Common myeloid progenitor, CD34-positive (primary cell): ENCODE data around the gene HOOK2.

Experiments
- CTCF ChIA-PET: fragments of 350-600 bp; sonication (Branson Sonifier 250); formaldehyde crosslinking; loops from one replicate; lab custom pipeline; 2021; ENCODE audit warnings: antibody characterized with exemption; lab: Charles Lee
- POLR2A ChIA-PET: fragments of 350-600 bp; sonication (Branson Sonifier 250); formaldehyde crosslinking; loops from one replicate; lab custom pipeline; 2021; ENCODE audit warnings: antibody characterized with exemption; lab: Charles Lee
- DNase-seq, 3 donors: peaks; one replicate each; pipeline versions ENCODE4 v3.0.0 to v3.0.0-alpha.2; 2013
- H3K27ac ChIP-seq, 2 experiments: 1 replicate in 1 of 2; 2 replicates in 1 of 2; pipeline ENCODE4 v1.7.0; 2013; ENCODE audit warnings: inconsistent platforms in 2 of 2, low read length in 2 of 2, mild to moderate bottlenecking in 2 of 2, low read depth in 1 of 2, moderate library complexity in 1 of 2; ENCODE audit not compliant: severe bottlenecking in 2 of 2, insufficient read depth in 1 of 2, poor library complexity in 1 of 2
- H3K27me3 ChIP-seq, 5 experiments: replicated peaks in 2 of 5; 1 replicate in 3 of 5; 2 replicates in 2 of 5; pipeline versions ENCODE4 v1.6.1 to v1.7.0; 2013; ENCODE audit warnings: low read length in 4 of 5, mild to moderate bottlenecking in 2 of 5, moderate library complexity in 2 of 5, inconsistent platforms in 1 of 5; ENCODE audit not compliant: insufficient read depth in 5 of 5, control insufficient read depth in 4 of 5
- H3K36me3 ChIP-seq, 4 experiments: 1 replicate in 2 of 4; 2 replicates in 2 of 4; pipeline versions ENCODE4 v1.6.1 to v1.7.0; 2013; ENCODE audit warnings: low read length in 3 of 4, control low read depth in 1 of 4, mild to moderate bottlenecking in 1 of 4; ENCODE audit not compliant: control insufficient read depth in 4 of 4, insufficient read depth in 4 of 4
- H3K4me1 ChIP-seq, 4 experiments: 1 replicate in 3 of 4; 2 replicates in 1 of 4; pipeline versions ENCODE4 v1.6.1 to v1.7.1; 2013; ENCODE audit warnings: low read length in 3 of 4, mild to moderate bottlenecking in 3 of 4, control low read depth in 1 of 4, inconsistent platforms in 1 of 4, moderate library complexity in 1 of 4; ENCODE audit not compliant: control insufficient read depth in 4 of 4, insufficient read depth in 4 of 4; ENCODE audit errors: control extremely low read depth in 1 of 4
- H3K4me3 ChIP-seq, 7 experiments: 1 replicate in 4 of 7; 2 replicates in 3 of 7; pipeline versions ENCODE4 v1.5.1 to v1.7.0; 2013; ENCODE audit warnings: mild to moderate bottlenecking in 7 of 7, low read length in 6 of 7, moderate library complexity in 6 of 7, inconsistent platforms in 2 of 7, low read depth in 2 of 7, control low read depth in 1 of 7; ENCODE audit not compliant: insufficient read depth in 4 of 7, control insufficient read depth in 1 of 7; ENCODE audit errors: extremely low read depth in 1 of 7
- H3K9me3 ChIP-seq, 5 experiments: 1 replicate in 4 of 5; 2 replicates in 1 of 5; pipeline versions ENCODE4 v1.6.1 to v1.7.1; 2013; ENCODE audit warnings: low read length in 4 of 5, mild to moderate bottlenecking in 2 of 5, inconsistent platforms in 1 of 5, low read depth in 1 of 5, moderate library complexity in 1 of 5; ENCODE audit not compliant: control insufficient read depth in 4 of 5, insufficient read depth in 2 of 5; ENCODE audit errors: control extremely low read depth in 1 of 5
- WGBS: methylation state at CpG from one replicate; pipeline ENCODE4 v1.1.5; 2013; ENCODE audit not compliant: insufficient coverage; 5-methylcytosine and 5-hydroxymethylcytosine counted together

Gene HOOK2

GRCh38 chr19:12749938-12750521 is 25.3 kb downstream of the HOOK2 start:
- POLR2A ChIA-PET = no interaction called here
- CTCF ChIA-PET = interaction anchor here (39.0 to 43.3 kb wide), 2 partner anchors 10 to 21 kb away, joined by 776 read pairs; partner anchors contain the start of genes BEST2, GET3, HOOK2 and TNPO2
- Histone ChIP-seq H3K36me3 (peaks cover 10 to 34% (median 27%) of the 10 kb centered on the region in 4 experiments), H3K27me3 (peaks cover 0 to 43% (median 5%) of the 10 kb centered on the region in 5 experiments), H3K4me3 (no peak overlapping the region), H3K4me1 (peaks cover 0 to 9% (median 3%) of the 10 kb centered on the region in 4 experiments), H3K27ac (no peak overlapping the region), H3K9me3 (peaks cover 0 to 14% (median 10%) of the 10 kb centered on the region in 5 experiments)
- WGBS = 45% methylated on average over 24 of the region's 24 CpGs
- peak in 2 of 3 donors; percentile 33 to 52 for DNase-seq

DNA sequence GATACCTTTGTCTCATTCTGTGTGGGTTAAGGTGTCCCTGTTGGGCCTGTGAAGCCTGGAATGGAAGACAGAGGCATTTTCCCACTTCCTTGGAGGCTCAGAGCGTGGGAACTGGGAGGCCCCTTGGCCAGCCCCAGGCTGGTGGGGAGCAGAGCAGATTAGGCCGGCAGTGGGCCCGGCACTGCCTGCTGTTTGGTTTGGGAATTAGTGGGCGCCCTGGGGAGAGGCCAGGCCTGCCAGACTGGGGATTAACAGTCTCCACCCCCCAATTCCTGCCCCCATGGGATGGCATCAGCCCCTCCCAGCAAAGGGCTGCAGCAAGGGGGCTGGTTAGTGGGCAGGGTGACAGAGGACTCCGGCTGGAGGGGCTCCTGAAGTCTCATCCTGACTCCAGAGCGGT is 26.9 kb downstream of the HOOK2 start:
- CTCF ChIA-PET = interaction anchor here (39.0 to 43.3 kb wide), 2 partner anchors 12 to 19 kb away, joined by 776 read pairs; partner anchors contain the start of genes BEST2, GET3, HOOK2 and TNPO2
- 88% methylated on average over 5 of the region's 6 CpGs for WGBS
- no peak for DNase-seq

DNA sequence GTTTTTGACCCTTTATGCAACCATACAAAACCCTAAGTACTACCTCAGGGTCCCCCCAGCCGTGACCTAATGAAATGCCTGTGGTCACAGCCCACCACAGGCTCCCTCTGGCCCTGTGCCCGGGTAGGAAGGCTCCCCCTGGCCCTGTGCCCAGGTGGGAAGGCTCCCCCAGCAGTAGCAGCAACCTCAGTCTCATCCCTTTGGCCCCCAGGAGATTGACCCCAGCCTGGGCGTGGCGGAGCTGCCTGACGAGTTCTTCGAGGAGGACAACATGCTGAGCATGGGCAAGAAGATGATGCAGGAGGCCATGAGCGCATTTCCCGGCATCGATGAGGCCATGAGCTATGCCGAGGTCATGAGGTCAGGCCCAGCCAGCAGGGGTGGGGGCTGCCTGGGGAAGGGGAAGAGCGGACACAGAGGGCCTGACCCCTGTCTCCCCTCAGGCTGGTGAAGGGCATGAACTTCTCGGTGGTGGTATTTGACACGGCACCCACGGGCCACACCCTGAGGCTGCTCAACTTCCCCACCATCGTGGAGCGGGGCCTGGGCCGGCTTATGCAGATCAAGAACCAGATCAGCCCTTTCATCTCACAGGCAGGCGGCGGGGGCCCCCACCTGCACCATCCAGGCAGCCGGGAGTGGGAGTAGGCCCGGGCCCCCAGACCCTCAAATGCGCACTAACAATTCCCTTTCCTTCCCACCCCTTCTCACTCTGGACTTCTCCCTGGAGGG is 30.0 kb downstream of the HOOK2 start:
- CTCF ChIA-PET = interaction anchor here (39.0 to 43.3 kb wide), 2 partner anchors 15 to 16 kb away, joined by 776 read pairs; partner anchors contain the start of genes BEST2, GET3, HOOK2 and TNPO2
- POLR2A ChIA-PET = no interaction called here
- H3K9me3 ChIP-seq = peaks cover 0 to 14% (median 10%) of the 10 kb centered on the region in 5 experiments
- H3K36me3 ChIP-seq = peaks cover 10 to 52% (median 40%) of the 10 kb centered on the region in 4 experiments
- no peak for DNase-seq
- H3K27ac ChIP-seq = no peak overlapping the region
- H3K4me1 ChIP-seq = peaks cover 0 to 9% (median 3%) of the 10 kb centered on the region in 4 experiments
- H3K4me3 ChIP-seq = no peak overlapping the region
- H3K27me3 ChIP-seq = peaks cover 0 to 9% (median 1%) of the 10 kb centered on the region in 5 experiments
- 88% methylated on average over 16 of the region's 22 CpGs for WGBS

More for the DNA sequence above, 26.9 kb downstream of the HOOK2 start:
- no peak overlapping the region for H3K4me3 ChIP-seq
- H3K27me3 ChIP-seq = peaks cover 0 to 34% (median 5%) of the 10 kb centered on the region in 5 experiments
- H3K9me3 ChIP-seq = peaks cover 0 to 14% (median 10%) of the 10 kb centered on the region in 5 experiments
- H3K27ac ChIP-seq = no peak overlapping the region
- POLR2A ChIA-PET = no interaction called here
- H3K36me3 ChIP-seq = peaks cover 10 to 41% (median 32%) of the 10 kb centered on the region in 4 experiments
- H3K4me1 ChIP-seq = peaks cover 0 to 9% (median 3%) of the 10 kb centered on the region in 4 experiments

DNA sequence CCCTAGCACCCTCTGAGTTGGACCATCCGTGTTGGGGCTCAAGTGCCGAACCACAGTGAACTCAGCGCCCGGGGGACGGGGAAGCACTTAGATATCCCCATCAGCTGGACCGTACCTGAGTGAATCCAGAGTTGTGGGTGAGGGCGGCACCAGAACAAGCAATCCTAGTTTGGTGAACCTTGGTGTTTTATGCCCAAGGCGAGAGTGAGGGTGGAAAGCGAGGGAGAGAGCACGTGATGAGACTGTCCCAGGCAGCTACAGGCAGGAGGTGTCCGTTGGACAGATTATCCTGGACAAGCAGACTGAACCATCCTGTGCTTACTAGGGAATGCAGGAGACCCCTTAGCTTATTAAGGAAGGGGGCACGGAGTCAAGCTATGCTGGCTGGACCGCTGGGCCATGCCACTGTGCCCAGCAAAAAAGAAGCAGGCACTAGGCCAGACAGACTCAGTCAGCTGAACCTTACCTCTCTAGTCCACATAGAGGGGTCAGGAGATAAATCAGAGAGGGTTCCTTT is 37.5 kb downstream of the HOOK2 start:
- Histone ChIP-seq H3K4me1 (peaks cover 16 to 36% (median 32%) of the 10 kb centered on the region in 4 experiments), H3K4me3 (peak overlapping the region; percentile 76 to 95 (median 86)), H3K27ac (peak overlapping the region; percentile 99 to 100), H3K27me3 (no peaks in the 10 kb centered on the region), H3K36me3 (peaks cover 0 to 21% (median 16%) of the 10 kb centered on the region in 4 experiments), H3K9me3 (no peaks in the 10 kb centered on the region)
- 12% methylated on average over 12 of the region's 13 CpGs for WGBS
- ChIA-PET POLR2A (interaction anchor here (1.5 kb wide), 1 partner anchor 14 kb away, joined by 4 read pairs; the partner anchor contains the start of gene TNPO2), CTCF (interaction anchor here (1.6 to 43.3 kb wide), 2 partner anchors 23 to 58 kb away, joined by 6 to 776 read pairs; partner anchors contain the start of genes BEST2 and HOOK2)
- DNase-seq = no peak

DNA sequence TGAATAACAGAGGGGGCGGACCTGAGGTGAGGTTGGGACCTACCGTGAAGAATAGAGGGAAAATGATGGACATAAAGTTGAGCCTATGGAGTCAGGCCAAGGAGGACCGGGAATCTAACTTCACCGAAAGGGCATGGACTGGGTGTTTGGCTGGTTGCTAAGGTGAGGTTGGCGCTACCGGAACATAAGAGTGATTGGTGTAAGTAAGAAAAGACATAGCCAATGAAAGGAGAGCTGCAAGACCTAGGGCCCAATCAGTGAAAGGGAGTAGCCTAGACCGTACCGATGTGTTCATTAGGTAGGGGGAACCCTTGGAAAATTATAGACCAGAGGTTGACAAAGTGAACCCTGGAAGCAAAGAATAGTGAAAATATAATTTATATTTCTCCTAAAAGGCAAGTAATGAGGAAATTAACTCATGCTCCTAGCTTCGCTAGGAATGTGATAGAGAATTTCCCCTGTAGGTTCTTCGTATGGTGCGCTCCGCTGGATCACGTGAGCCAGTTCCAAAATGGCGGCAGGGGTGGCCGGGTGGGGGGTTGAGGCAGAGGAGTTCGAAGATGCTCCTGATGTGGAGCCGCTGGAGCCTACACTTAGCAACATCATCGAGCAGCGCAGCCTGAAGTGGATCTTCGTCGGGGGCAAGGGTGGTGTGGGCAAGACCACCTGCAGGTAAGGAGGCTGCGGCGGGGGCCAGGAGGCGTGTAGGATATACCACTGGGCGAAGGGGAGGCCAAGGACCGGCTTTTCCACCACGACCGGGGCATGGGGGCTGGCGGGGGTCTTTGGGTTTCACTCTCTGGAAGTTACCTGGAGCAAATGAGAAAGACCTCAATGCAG is 38.1 kb downstream of the HOOK2 start, which contains the start of gene GET3:
Gene GET3 (plus strand): TSS at position 503 of the 840 bp plus-strand sequence. CDS start 9 bp downstream, at position 512.
- H3K4me1 ChIP-seq = peaks cover 16 to 42% (median 37%) of the 10 kb centered on the region in 4 experiments
- H3K4me3 ChIP-seq = peak within 1 kb of the TSS; percentile 76 to 95 (median 86)
- 0% methylated on average over 21 of the region's 29 CpGs for WGBS
- H3K27ac ChIP-seq = peak within 1 kb of the TSS; percentile 99 to 100
- no peaks in the 10 kb centered on the region for H3K27me3 ChIP-seq
- DNase-seq = peak; percentile 99 to 100 (median 100)
- H3K36me3 ChIP-seq = peaks cover 0 to 19% (median 15%) of the 10 kb centered on the region in 4 experiments
- POLR2A ChIA-PET = interaction anchor here (0.8 to 1.6 kb wide), 4 partner anchors 14 to 56 kb away, joined by 3 to 6 read pairs (median 4); partner anchors contain the start of genes BEST2 and TNPO2
- H3K9me3 ChIP-seq = no peaks in the 10 kb centered on the region
- CTCF ChIA-PET = interaction anchor here (0.9 to 43.3 kb wide), 3 partner anchors 15 to 60 kb away, joined by 3 to 776 read pairs (median 6); partner anchors contain the start of genes BEST2 and HOOK2
